OCI-LY7 (cell line): Measurements from ENCODE around the gene MTHFD2. TPM values are rescaled to one million over a fixed set of nuclear protein-coding genes. Genes with fewer than 3 reads are reported as not detected.

Source experiments
- BruUV-seq: library from RNA; stranded (reverse); fragments of 400-500 nt; replicated peaks from 2 replicates; lab custom pipeline; 2021; lab: Mats Ljungman, UMichigan
- CTCF ChIA-PET: fragments of 300-600 bp; sonication (Branson Sonifier 250); formaldehyde crosslinking; loops from one replicate; lab custom pipeline; 2022; ENCODE audit warnings: antibody characterized with exemption; ENCODE audit not compliant: unreplicated experiment; lab: Charles Lee
- POLR2A ChIA-PET: fragments of 300-600 bp; sonication (Branson Sonifier 250); formaldehyde crosslinking; loops from one replicate; lab custom pipeline; 2022; ENCODE audit warnings: antibody characterized with exemption; lab: Charles Lee
- DNase-seq: peaks from one replicate; pipeline ENCODE4 v3.0.0-alpha.2; 2015; ENCODE audit warnings: low spot score
- H2AFZ ChIP-seq: fragments of 200-600 bp; sonication (generic), shearing (Covaris generic); 2 replicates; pipeline ENCODE4 v1.6.1; 2014; ENCODE audit warnings: mild to moderate bottlenecking, antibody characterized with exemption, low read length, moderate library complexity
- H3K27ac ChIP-seq: fragments of 200-600 bp; sonication (generic); 2 replicates; pipeline ENCODE4 v1.5.1; 2014; ENCODE audit warnings: mixed run types, low read depth, mild to moderate bottlenecking, moderate library complexity, low read length, inconsistent platforms; ENCODE audit not compliant: poor library complexity, severe bottlenecking
- H3K36me3 ChIP-seq: fragments of 200-600 bp; sonication (generic); 2 replicates; pipeline ENCODE4 v1.6.1; 2014; ENCODE audit warnings: mild to moderate bottlenecking, antibody characterized with exemption, low read length, moderate library complexity, mixed read lengths; ENCODE audit not compliant: insufficient read depth
- H3K4me1 ChIP-seq: fragments of 200-600 bp; sonication (generic); 2 replicates; pipeline ENCODE4 v1.5.1; 2014; ENCODE audit warnings: mild to moderate bottlenecking, low read length; ENCODE audit not compliant: insufficient read depth, poor library complexity, severe bottlenecking
- H3K4me2 ChIP-seq: fragments of 200-600 bp; sonication (generic); 2 replicates; pipeline ENCODE4 v1.6.1; 2014; ENCODE audit warnings: mild to moderate bottlenecking, low read length
- H3K4me3 ChIP-seq: fragments of 200-600 bp; sonication (generic); 2 replicates; pipeline ENCODE4 v1.5.1; 2014; ENCODE audit warnings: mild to moderate bottlenecking, low read depth, low read length; ENCODE audit not compliant: poor library complexity, severe bottlenecking
- H3K79me2 ChIP-seq: fragments of 200-600 bp; sonication (generic); 2 replicates; pipeline ENCODE4 v1.6.1; 2016; ENCODE audit warnings: low read depth, mild to moderate bottlenecking, low read length, moderate library complexity, mixed read lengths; ENCODE audit not compliant: insufficient read depth
- H3K9me2 ChIP-seq: fragments of 200-600 bp; sonication (generic); 2 replicates; pipeline ENCODE4 v1.6.1; 2016; ENCODE audit warnings: mild to moderate bottlenecking, low read length, mixed read lengths; ENCODE audit not compliant: insufficient read depth
- H3K9me3 ChIP-seq: fragments of 200-600 bp; sonication (generic); 2 replicates; pipeline ENCODE4 v1.6.1; 2014; ENCODE audit warnings: mild to moderate bottlenecking, mixed run types, low read length, mixed read lengths
- H4K20me1 ChIP-seq: fragments of 200-600 bp; sonication (generic); 2 replicates; pipeline ENCODE4 v1.6.1; 2014; ENCODE audit warnings: mild to moderate bottlenecking, antibody characterized with exemption, low read length, moderate library complexity, mixed read lengths; ENCODE audit not compliant: insufficient read depth
- EZH2phosphoT487 ChIP-seq: fragments of 200-600 bp; sonication (generic); IDR thresholded peaks from 2 replicates; pipeline ENCODE4 v1.6.1; 2018; ENCODE audit warnings: low read depth, borderline replicate concordance, mild to moderate bottlenecking, mixed run types, antibody characterized with exemption, low read length, moderate library complexity, mixed read lengths
- intact Hi-C: fragments of 100-400 bp; cut with micrococcal nuclease; formaldehyde crosslinking; loops from one replicate; pipeline ENCODE4 v1.10.0; 2022; ENCODE audit not compliant: unreplicated experiment
- total RNA-seq, 2 experiments: library from RNA; depleted of rRNA in 1 of 2; stranded (reverse); fragments of >200 nt in 1 of 2; shearing (Covaris generic) in 1 of 2; gene quantifications; 2 replicates each; pipeline ENCODE4 v1.2.3, GENCODE V29; 2014 to 2022
- TF ChIP-seq, protein P1 (sequence below): fragments of 200-600 bp; sonication (generic); conservative IDR thresholded peaks from 2 replicates; pipeline ENCODE4 v1.5.1; 2014; ENCODE audit warnings: mild to moderate bottlenecking, antibody characterized with exemption, low read length, moderate library complexity, mixed read lengths

Gene MTHFD2
- total RNA-seq, 2 experiments from 2014 or later: 220 to 365 TPM

DNA sequence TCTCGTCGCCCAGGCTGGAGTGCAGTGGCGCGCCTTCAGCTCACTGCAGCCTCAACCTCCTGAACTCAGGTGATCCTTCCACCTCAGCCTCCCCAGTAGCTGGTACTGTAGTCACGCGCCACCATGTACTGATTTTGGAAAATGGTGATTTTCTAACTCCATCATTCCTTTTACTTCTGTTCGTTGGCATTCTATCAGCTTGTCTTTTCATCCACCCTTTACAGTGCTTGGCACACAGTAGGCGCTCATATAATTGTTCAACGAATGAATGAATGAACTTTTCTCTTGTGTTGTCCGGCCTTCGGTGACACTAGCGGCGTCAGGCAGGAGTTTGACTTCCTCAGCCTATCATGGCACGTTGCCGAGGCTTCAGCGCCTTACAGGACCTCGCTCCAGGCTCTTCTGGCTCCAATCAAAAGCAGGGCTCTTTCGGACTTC is 373 bp upstream of the MTHFD2 start:
- intact Hi-C loops: loop anchor here (1.0 kb wide), 1 partner anchor 17 kb away; no protein-coding TSS in a partner anchor
- TF ChIP-seq EZH2phosphoT487: no peak
- TF ChIP-seq, protein P1, sequence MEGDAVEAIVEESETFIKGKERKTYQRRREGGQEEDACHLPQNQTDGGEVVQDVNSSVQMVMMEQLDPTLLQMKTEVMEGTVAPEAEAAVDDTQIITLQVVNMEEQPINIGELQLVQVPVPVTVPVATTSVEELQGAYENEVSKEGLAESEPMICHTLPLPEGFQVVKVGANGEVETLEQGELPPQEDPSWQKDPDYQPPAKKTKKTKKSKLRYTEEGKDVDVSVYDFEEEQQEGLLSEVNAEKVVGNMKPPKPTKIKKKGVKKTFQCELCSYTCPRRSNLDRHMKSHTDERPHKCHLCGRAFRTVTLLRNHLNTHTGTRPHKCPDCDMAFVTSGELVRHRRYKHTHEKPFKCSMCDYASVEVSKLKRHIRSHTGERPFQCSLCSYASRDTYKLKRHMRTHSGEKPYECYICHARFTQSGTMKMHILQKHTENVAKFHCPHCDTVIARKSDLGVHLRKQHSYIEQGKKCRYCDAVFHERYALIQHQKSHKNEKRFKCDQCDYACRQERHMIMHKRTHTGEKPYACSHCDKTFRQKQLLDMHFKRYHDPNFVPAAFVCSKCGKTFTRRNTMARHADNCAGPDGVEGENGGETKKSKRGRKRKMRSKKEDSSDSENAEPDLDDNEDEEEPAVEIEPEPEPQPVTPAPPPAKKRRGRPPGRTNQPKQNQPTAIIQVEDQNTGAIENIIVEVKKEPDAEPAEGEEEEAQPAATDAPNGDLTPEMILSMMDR: no peak
- no peak for DNase-seq
- peak overlapping the region; percentile 88 for H3K27ac ChIP-seq
- no peaks in the 10 kb centered on the region for H3K9me2 ChIP-seq
- ChIA-PET CTCF (interaction anchor here (2.8 kb wide), 1 partner anchor 20 kb away, joined by 8 read pairs; the partner anchor contains the start of gene MOB1A), POLR2A (interaction anchor here (0.7 to 7.1 kb wide), 8 partner anchors 9 to 205 kb away, joined by 3 to 118 read pairs (median 6); partner anchors contain the start of gene MOB1A)
- TSS peak; percentile 89 for BruUV-seq
- H3K9me3 ChIP-seq: no peaks in the 10 kb centered on the region
- H3K4me3 ChIP-seq: peak overlapping the region; percentile 84
- peaks cover 40% of the 10 kb centered on the region for H3K36me3 ChIP-seq
- H4K20me1 ChIP-seq: peaks cover 31% of the 10 kb centered on the region
- peaks cover 41% of the 10 kb centered on the region for H3K79me2 ChIP-seq
- H3K4me1 ChIP-seq: peaks cover 44% of the 10 kb centered on the region
- peak overlapping the region; percentile 52 for H3K4me2 ChIP-seq
- peak overlapping the region; percentile 91 for H2AFZ ChIP-seq

DNA sequence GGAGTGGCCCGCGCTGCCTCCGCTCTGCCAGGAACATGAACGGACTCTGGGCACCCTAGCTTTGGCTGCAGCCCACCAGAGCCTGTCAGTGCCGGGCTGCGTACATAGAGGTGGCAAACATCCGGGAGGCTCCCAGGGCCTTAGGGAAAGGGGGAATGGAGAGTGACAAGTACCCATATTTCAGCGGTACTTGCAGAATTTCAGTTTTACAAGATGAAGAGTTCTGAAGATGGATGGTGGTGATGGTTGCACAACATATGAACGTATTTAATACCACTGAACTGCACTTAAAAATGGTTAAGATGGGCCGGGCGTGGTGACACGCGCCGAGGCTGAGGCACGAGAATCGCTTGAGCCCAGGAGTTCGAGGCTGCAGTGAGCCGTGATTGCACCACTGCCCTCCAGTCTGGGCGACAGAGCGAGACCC is 873 bp downstream of the MTHFD2 start:
- Histone ChIP-seq H3K4me2 (peak overlapping the region; percentile 81), H4K20me1 (peaks cover 37% of the 10 kb centered on the region), H3K4me1 (peaks cover 53% of the 10 kb centered on the region), H3K9me2 (no peaks in the 10 kb centered on the region), H3K27ac (peak overlapping the region; percentile 88), H2AFZ (no peak overlapping the region), H3K36me3 (peaks cover 50% of the 10 kb centered on the region), H3K79me2 (peaks cover 53% of the 10 kb centered on the region), H3K9me3 (no peaks in the 10 kb centered on the region), H3K4me3 (peak overlapping the region; percentile 84)
- DNase-seq: no peak
- TF ChIP-seq, protein P1: no peak; the same call in 1 of the 2 replicates
- no peak for TF ChIP-seq EZH2phosphoT487
- ChIA-PET CTCF (interaction anchor here (2.8 kb wide), 1 partner anchor 21 kb away, joined by 8 read pairs; the partner anchor contains the start of gene MOB1A), POLR2A (interaction anchor here (0.7 to 7.1 kb wide), 13 partner anchors 8 to 966 kb away, joined by 3 to 118 read pairs (median 6); partner anchors contain the start of genes MOB1A and PRADC1)
- intact Hi-C loops: loop anchor here (1.0 kb wide), 2 partner anchors 21 to 52 kb away; partner anchors contain the start of genes BOLA3 and MOB1A
- no TSS peak for BruUV-seq

DNA sequence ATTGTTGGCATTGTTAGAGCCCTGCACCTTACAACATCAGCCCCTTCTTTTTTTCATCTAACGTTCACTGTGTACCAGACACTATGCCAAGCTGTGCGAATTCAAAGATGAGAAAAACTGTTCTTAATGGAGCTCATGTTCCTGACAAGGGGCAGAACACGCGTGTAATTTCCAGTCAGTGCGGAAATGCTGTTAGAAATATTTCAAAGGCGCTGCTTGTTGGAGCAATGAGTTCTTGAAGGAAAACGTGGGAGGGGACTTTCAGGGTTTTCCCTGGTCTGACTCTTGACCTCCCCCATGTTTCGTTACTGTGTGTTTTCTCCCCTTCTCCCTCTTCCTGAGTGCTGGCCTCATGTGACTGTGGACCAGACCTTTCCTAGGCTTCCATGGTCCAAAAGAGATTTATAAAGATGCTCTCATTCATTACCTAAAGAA is 1.5 kb downstream of the MTHFD2 start:
- H2AFZ ChIP-seq: no peak overlapping the region
- intact Hi-C loops: loop anchor here (1.0 kb wide), 2 partner anchors 22 to 53 kb away; partner anchors contain the start of genes BOLA3 and MOB1A
- peak; percentile 35 for DNase-seq
- H3K36me3 ChIP-seq: peaks cover 56% of the 10 kb centered on the region
- peak overlapping the region; percentile 81 for H3K4me2 ChIP-seq
- H3K79me2 ChIP-seq: peaks cover 59% of the 10 kb centered on the region
- peak overlapping the region; percentile 88 for H3K27ac ChIP-seq
- no peaks in the 10 kb centered on the region for H3K9me3 ChIP-seq
- H4K20me1 ChIP-seq: peaks cover 38% of the 10 kb centered on the region
- TF ChIP-seq EZH2phosphoT487: no peak
- TF ChIP-seq, protein P1: no peak
- H3K4me1 ChIP-seq: peaks cover 58% of the 10 kb centered on the region
- CTCF ChIA-PET: interaction anchor here (2.8 kb wide), 1 partner anchor 22 kb away, joined by 8 read pairs; the partner anchor contains the start of gene MOB1A
- BruUV-seq: TSS peak; percentile 53
- POLR2A ChIA-PET: interaction anchor here (0.6 to 7.1 kb wide), 11 partner anchors 8 to 967 kb away, joined by 3 to 118 read pairs (median 7); partner anchors contain the start of genes MOB1A and PRADC1
- H3K4me3 ChIP-seq: peak overlapping the region; percentile 84
- H3K9me2 ChIP-seq: no peaks in the 10 kb centered on the region
